OCI-LY7 (cell line): ENCODE results near the gene CAMK2B. TPM values are rescaled to one million over a fixed set of nuclear protein-coding genes. Genes with fewer than 3 reads are reported as not detected.

Experiments used
- BruUV-seq: library from RNA; stranded (reverse); fragments of 400-500 nt; replicated peaks from 2 replicates; lab custom pipeline; 2021; lab: Mats Ljungman, UMichigan
- CTCF ChIA-PET: fragments of 300-600 bp; sonication (Branson Sonifier 250); formaldehyde crosslinking; loops from one replicate; lab custom pipeline; 2022; ENCODE audit warnings: antibody characterized with exemption; ENCODE audit not compliant: unreplicated experiment; lab: Charles Lee
- POLR2A ChIA-PET: fragments of 300-600 bp; sonication (Branson Sonifier 250); formaldehyde crosslinking; loops from one replicate; lab custom pipeline; 2022; ENCODE audit warnings: antibody characterized with exemption; lab: Charles Lee
- DNase-seq: peaks from one replicate; pipeline ENCODE4 v3.0.0-alpha.2; 2015; ENCODE audit warnings: low spot score
- H2AFZ ChIP-seq: fragments of 200-600 bp; sonication (generic), shearing (Covaris generic); 2 replicates; pipeline ENCODE4 v1.6.1; 2014; ENCODE audit warnings: mild to moderate bottlenecking, antibody characterized with exemption, low read length, moderate library complexity
- H3K27ac ChIP-seq: fragments of 200-600 bp; sonication (generic); 2 replicates; pipeline ENCODE4 v1.5.1; 2014; ENCODE audit warnings: mixed run types, low read depth, mild to moderate bottlenecking, moderate library complexity, low read length, inconsistent platforms; ENCODE audit not compliant: poor library complexity, severe bottlenecking
- H3K36me3 ChIP-seq: fragments of 200-600 bp; sonication (generic); 2 replicates; pipeline ENCODE4 v1.6.1; 2014; ENCODE audit warnings: mild to moderate bottlenecking, antibody characterized with exemption, low read length, moderate library complexity, mixed read lengths; ENCODE audit not compliant: insufficient read depth
- H3K4me1 ChIP-seq: fragments of 200-600 bp; sonication (generic); 2 replicates; pipeline ENCODE4 v1.5.1; 2014; ENCODE audit warnings: mild to moderate bottlenecking, low read length; ENCODE audit not compliant: insufficient read depth, poor library complexity, severe bottlenecking
- H3K4me2 ChIP-seq: fragments of 200-600 bp; sonication (generic); 2 replicates; pipeline ENCODE4 v1.6.1; 2014; ENCODE audit warnings: mild to moderate bottlenecking, low read length
- H3K4me3 ChIP-seq: fragments of 200-600 bp; sonication (generic); 2 replicates; pipeline ENCODE4 v1.5.1; 2014; ENCODE audit warnings: mild to moderate bottlenecking, low read depth, low read length; ENCODE audit not compliant: poor library complexity, severe bottlenecking
- H3K79me2 ChIP-seq: fragments of 200-600 bp; sonication (generic); 2 replicates; pipeline ENCODE4 v1.6.1; 2016; ENCODE audit warnings: low read depth, mild to moderate bottlenecking, low read length, moderate library complexity, mixed read lengths; ENCODE audit not compliant: insufficient read depth
- H3K9me2 ChIP-seq: fragments of 200-600 bp; sonication (generic); 2 replicates; pipeline ENCODE4 v1.6.1; 2016; ENCODE audit warnings: mild to moderate bottlenecking, low read length, mixed read lengths; ENCODE audit not compliant: insufficient read depth
- H3K9me3 ChIP-seq: fragments of 200-600 bp; sonication (generic); 2 replicates; pipeline ENCODE4 v1.6.1; 2014; ENCODE audit warnings: mild to moderate bottlenecking, mixed run types, low read length, mixed read lengths
- H4K20me1 ChIP-seq: fragments of 200-600 bp; sonication (generic); 2 replicates; pipeline ENCODE4 v1.6.1; 2014; ENCODE audit warnings: mild to moderate bottlenecking, antibody characterized with exemption, low read length, moderate library complexity, mixed read lengths; ENCODE audit not compliant: insufficient read depth
- EZH2phosphoT487 ChIP-seq: fragments of 200-600 bp; sonication (generic); IDR thresholded peaks from 2 replicates; pipeline ENCODE4 v1.6.1; 2018; ENCODE audit warnings: low read depth, borderline replicate concordance, mild to moderate bottlenecking, mixed run types, antibody characterized with exemption, low read length, moderate library complexity, mixed read lengths
- intact Hi-C: fragments of 100-400 bp; cut with micrococcal nuclease; formaldehyde crosslinking; loops from one replicate; pipeline ENCODE4 v1.10.0; 2022; ENCODE audit not compliant: unreplicated experiment
- total RNA-seq, 2 experiments: library from RNA; depleted of rRNA in 1 of 2; stranded (reverse); fragments of >200 nt in 1 of 2; shearing (Covaris generic) in 1 of 2; gene quantifications; 2 replicates each; pipeline ENCODE4 v1.2.3, GENCODE V29; 2014 to 2022
- TF ChIP-seq, protein P1 (sequence below): fragments of 200-600 bp; sonication (generic); conservative IDR thresholded peaks from 2 replicates; pipeline ENCODE4 v1.5.1; 2014; ENCODE audit warnings: mild to moderate bottlenecking, antibody characterized with exemption, low read length, moderate library complexity, mixed read lengths

Gene CAMK2B
- total RNA-seq, 2 experiments from 2014 or later = 0.66 to 1.1 TPM

DNA sequence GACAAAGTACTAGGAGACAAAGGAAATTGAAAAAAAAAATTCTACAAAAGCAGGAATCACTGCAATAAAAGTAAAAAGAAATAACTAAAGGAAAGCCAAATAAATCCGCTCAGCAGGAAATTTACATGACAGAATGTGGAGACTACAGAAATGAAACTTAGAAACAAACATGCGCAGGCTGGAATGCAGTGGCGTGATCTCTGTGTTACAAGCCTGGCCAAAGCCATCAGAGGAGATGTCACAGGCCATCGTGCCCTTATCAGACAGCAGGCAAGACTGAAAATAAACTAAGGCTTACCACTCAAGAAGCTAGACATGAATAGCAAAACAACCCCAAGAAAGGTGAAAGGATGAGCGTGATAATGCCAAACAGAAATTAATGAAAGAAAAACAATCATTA, 6.3 kb upstream of the CAMK2B start:
- no peak for DNase-seq
- TF ChIP-seq EZH2phosphoT487 = no peak
- TF ChIP-seq, protein P1, sequence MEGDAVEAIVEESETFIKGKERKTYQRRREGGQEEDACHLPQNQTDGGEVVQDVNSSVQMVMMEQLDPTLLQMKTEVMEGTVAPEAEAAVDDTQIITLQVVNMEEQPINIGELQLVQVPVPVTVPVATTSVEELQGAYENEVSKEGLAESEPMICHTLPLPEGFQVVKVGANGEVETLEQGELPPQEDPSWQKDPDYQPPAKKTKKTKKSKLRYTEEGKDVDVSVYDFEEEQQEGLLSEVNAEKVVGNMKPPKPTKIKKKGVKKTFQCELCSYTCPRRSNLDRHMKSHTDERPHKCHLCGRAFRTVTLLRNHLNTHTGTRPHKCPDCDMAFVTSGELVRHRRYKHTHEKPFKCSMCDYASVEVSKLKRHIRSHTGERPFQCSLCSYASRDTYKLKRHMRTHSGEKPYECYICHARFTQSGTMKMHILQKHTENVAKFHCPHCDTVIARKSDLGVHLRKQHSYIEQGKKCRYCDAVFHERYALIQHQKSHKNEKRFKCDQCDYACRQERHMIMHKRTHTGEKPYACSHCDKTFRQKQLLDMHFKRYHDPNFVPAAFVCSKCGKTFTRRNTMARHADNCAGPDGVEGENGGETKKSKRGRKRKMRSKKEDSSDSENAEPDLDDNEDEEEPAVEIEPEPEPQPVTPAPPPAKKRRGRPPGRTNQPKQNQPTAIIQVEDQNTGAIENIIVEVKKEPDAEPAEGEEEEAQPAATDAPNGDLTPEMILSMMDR = no peak
- H3K4me3 ChIP-seq = no peak overlapping the region
- no peaks in the 10 kb centered on the region for H3K9me2 ChIP-seq
- no peaks in the 10 kb centered on the region for H3K79me2 ChIP-seq
- no TSS peak for BruUV-seq
- intact Hi-C loops = no loop called here
- no peaks in the 10 kb centered on the region for H4K20me1 ChIP-seq
- no peaks in the 10 kb centered on the region for H3K9me3 ChIP-seq
- no peaks in the 10 kb centered on the region for H3K4me1 ChIP-seq
- no peak overlapping the region for H2AFZ ChIP-seq
- POLR2A ChIA-PET = no interaction called here
- no peaks in the 10 kb centered on the region for H3K36me3 ChIP-seq
- no peak overlapping the region for H3K4me2 ChIP-seq
- H3K27ac ChIP-seq = no peak overlapping the region
- CTCF ChIA-PET = no interaction called here

DNA sequence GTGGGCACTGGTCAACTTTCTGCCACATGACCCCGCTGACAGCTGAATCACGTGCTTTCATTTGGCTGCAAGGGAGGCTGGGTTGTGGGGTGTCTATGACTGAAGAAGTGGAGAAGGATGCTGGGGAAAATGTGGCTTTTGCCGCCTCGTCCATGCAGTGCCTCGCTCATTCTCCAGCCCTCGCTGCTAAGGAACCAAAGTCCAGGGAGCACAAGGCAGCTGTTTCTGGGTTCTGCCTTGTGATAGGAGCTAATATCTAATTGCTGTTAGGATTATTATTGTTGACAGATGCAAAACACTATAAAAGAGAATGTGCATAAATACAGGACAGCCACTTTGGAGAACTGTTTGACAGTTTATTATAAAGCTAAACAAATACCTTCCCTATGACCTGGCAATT, 4.9 kb upstream of the CAMK2B start:
- Histone ChIP-seq H3K9me2 (no peaks in the 10 kb centered on the region), H3K4me3 (no peak overlapping the region), H3K9me3 (no peaks in the 10 kb centered on the region), H4K20me1 (no peaks in the 10 kb centered on the region), H2AFZ (no peak overlapping the region), H3K27ac (no peak overlapping the region), H3K79me2 (no peaks in the 10 kb centered on the region), H3K4me1 (no peaks in the 10 kb centered on the region), H3K36me3 (no peaks in the 10 kb centered on the region), H3K4me2 (no peak overlapping the region)
- intact Hi-C loops = no loop called here
- ChIA-PET CTCF (interaction anchor here (0.6 kb wide), 1 partner anchor 15 kb away, joined by 3 read pairs; no protein-coding TSS in a partner anchor), POLR2A (no interaction called here)
- DNase-seq = no peak
- BruUV-seq = no TSS peak
- TF ChIP-seq, protein P1 = no peak
- no peak for TF ChIP-seq EZH2phosphoT487

DNA sequence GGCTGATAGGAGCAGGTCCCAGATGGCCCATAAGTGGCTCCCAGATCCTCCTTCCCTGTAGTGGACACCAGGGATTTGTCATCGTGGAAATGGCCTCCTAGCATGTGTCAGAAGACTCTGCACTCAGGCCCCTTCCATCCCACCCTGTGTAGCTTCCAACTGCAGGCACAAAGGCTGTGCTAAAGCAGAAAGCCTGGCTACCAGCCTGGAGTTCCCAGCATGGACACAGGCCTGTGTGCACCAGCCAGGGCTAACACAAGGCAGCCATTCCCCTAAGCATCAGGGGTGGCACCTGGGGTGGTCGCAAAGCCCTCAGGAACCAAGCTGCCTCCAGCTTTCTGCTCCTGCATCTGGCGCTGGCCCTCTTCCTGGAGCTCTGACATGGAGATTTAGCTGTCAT, 4.5 kb upstream of the CAMK2B start:
- Histone ChIP-seq H3K9me3 (no peaks in the 10 kb centered on the region), H3K4me3 (no peak overlapping the region), H3K9me2 (no peaks in the 10 kb centered on the region), H2AFZ (no peak overlapping the region), H3K79me2 (no peaks in the 10 kb centered on the region), H3K4me2 (no peak overlapping the region), H3K36me3 (no peaks in the 10 kb centered on the region), H4K20me1 (no peaks in the 10 kb centered on the region), H3K27ac (no peak overlapping the region), H3K4me1 (no peaks in the 10 kb centered on the region)
- ChIA-PET CTCF (no interaction called here), POLR2A (no interaction called here)
- intact Hi-C loops = no loop called here
- TF ChIP-seq, protein P1 = no peak
- no peak for TF ChIP-seq EZH2phosphoT487
- DNase-seq = no peak
- no TSS peak for BruUV-seq
